Measurements from ENCODE around the gene HSFX3. TPM values are rescaled to one million over a fixed set of nuclear protein-coding genes. Genes with fewer than 3 reads are reported as not detected.
A peak's percentile ranks its signal among the peaks of the same experiment; 100 is the strongest.
"Not testable (repeated sequence)": the region's sequence is repeated elsewhere in the genome, so short reads cannot be mapped to it uniquely, and the experiment has no call there.

The HSFX3 gene
- total RNA-seq, 1 experiment from 2014 or later: not detected

- H4K8ac ChIP-seq (replicated peaks; ENCODE audit: insufficient read length, low read depth, low read length); H3K27me3 Mint-ChIP-seq (ENCODE audit: low read depth); H4K5ac ChIP-seq (ENCODE audit: insufficient read length, low read depth, low read length); H3K4ac ChIP-seq (ENCODE audit: low read depth, low read length); H3K18ac ChIP-seq (ENCODE audit: insufficient read length, low read depth, low read length); H3K79me1 ChIP-seq (ENCODE audit: insufficient read depth, low read depth, low read length, poor library complexity, severe bottlenecking); H2BK120ac ChIP-seq (ENCODE audit: low read depth, low read length, poor library complexity, severe bottlenecking); H3T11ph ChIP-seq (ENCODE audit: low read length); H3K4me1 ChIP-seq (ENCODE audit: insufficient read depth, low read length); H3K4me3 Mint-ChIP-seq; H3K27ac ChIP-seq (ENCODE audit: insufficient read length, low read depth, low read length); H2BK5ac ChIP-seq (ENCODE audit: insufficient read length, low read length); H2BK12ac ChIP-seq (ENCODE audit: insufficient read length, low read depth, low read length); H2AK5ac ChIP-seq (ENCODE audit: insufficient read length, low read length); H4K20me1 ChIP-seq (ENCODE audit: control insufficient read depth, insufficient read depth, insufficient read length); H2BK20ac ChIP-seq (ENCODE audit: low read depth, low read length, poor library complexity, severe bottlenecking); H2AFZ ChIP-seq (ENCODE audit: low read length); H2BK15ac ChIP-seq (ENCODE audit: low read depth, low read length); H3K9ac ChIP-seq (ENCODE audit: extremely low read depth, insufficient read length, low read length); H3K23ac ChIP-seq (ENCODE audit: insufficient read length, low read depth, low read length); H3K23me2 ChIP-seq (ENCODE audit: insufficient read length, low read depth, low read length, poor library complexity, severe bottlenecking); H3K27me3 ChIP-seq (ENCODE audit: insufficient read depth, low read length); H3K56ac ChIP-seq (ENCODE audit: insufficient read length, low read depth, low read length); H3K14ac ChIP-seq (ENCODE audit: insufficient read depth, low read length); H3K4me2 ChIP-seq (ENCODE audit: insufficient read depth, insufficient read length, low read length); H4K91ac ChIP-seq (ENCODE audit: insufficient read length, low read depth, low read length); H3K27ac Mint-ChIP-seq; H3K79me2 ChIP-seq (ENCODE audit: insufficient read depth, low read length): not testable (repeated sequence)
- no CpG with 5 or more reads among the region's 5 CpGs for WGBS (ENCODE audit: extremely low coverage, insufficient read length, low lambda C conversion rate)
- peaks cover 52 to 66% of the 10 kb centered on the region in 2 experiments for H3K9me3 Mint-ChIP-seq
- H3K4me1 Mint-ChIP-seq: peaks cover 6 to 13% of the 10 kb centered on the region in 2 experiments
- peaks cover 41% of the 10 kb centered on the region for H3K9me3 ChIP-seq (ENCODE audit: control insufficient read depth, low read depth, low read length)
- DNase-seq: peak; percentile 5
- H3K36me3 Mint-ChIP-seq (ENCODE audit: insufficient read depth in 1 of 3, low read depth in 3 of 3): peaks cover 6 to 36% (median 35%) of the 10 kb centered on the region in 3 experiments
These were observed 46.8 kb downstream of the HSFX3 start for GRCh38 chrX:149502923-149503322.

Data from H9 (cell line).